ENCODE measurements around the gene SMARCC2.

Gene SMARCC2

GRCh38 chr12:56208006-56208405 lies 18.7 kb upstream of the SMARCC2 start:
- DNase-seq: no peak

- peak; percentile 50 for DNase-seq
These were observed 17.3 kb upstream of the SMARCC2 start for GRCh38 chr12:56206452-56207166.

DNA sequence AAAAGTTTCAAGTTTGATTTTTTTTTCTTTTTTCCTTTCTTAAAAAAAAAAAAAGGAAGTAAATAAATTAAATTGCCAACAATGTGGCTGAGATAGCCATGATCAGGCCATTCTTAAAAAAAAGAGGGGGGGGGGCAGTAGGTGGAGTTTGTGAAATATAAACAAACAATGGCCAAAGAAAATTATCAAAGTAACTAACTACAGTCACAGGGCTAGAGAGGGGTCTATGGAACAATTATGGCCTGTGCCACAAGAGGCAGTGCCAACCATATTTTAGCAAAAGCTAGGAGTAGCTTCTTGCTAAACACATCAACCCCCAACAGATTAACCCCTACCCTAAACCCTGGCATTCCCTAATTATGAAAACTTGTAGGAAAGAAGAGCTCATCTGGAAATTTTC lies 16.2 kb upstream of the SMARCC2 start:
- DNase-seq: no peak

DNA sequence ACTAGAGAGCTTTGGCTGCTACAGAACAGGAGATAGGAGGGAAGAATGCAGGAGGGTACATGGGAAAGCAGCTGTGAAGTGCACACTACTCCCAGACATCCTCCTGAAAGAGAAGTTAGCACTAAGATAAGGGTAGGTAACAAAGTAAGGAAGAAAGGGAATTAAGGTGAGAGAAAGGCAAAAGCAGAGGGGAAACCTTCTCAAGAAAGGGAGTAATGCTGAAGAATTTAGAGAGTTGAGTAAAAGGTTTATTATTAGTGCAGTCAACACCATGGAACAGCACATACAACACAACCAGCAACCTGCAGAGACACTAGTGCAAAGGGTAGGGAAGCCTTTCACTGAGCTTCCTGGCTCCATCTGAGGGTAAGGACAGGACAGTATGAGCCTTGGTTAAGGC lies 15.0 kb upstream of the SMARCC2 start:
- no peak for DNase-seq

- DNase-seq: no peak
These were observed 13.6 kb upstream of the SMARCC2 start for GRCh38 chr12:56202838-56203237.

DNA sequence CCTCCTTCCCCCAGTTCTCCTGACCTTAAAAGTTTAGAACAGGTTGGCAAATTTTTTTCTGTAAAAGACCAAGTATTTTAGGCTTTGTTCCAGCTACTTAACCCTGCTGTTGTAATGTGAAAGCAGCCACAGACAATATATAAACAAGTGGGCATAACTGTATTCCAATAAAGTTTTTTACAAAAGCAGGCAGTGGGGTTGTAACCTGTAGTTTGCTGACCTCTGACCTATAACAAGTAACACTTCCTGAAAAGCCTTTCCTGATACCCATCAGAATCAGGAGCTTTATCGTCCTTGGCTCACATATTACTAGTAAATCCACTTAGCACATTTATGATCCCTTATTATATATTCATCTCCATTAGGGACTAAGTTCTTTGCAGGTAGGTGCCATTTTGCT lies 13.1 kb upstream of the SMARCC2 start:
- no peak for DNase-seq

DNA sequence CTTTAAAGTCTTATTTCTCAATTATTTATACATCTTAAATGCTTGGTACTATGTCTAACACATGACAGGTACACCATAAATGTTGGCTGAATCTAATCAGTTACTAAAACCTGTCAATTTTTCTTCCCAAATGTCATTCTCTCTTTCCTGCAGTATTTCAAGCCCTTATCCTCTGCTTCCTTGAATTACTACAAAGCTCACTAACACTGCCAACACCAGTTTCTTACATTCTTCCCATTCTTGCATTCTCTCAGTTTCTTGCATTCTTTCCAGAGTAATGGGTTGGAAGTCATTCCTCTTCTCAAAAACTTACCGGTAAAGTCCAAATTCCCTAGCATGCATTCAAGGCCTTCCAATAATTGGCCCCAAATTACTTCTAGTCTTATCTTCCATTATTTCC lies 9.6 kb upstream of the SMARCC2 start:
- DNase-seq: peak; percentile 10

DNA sequence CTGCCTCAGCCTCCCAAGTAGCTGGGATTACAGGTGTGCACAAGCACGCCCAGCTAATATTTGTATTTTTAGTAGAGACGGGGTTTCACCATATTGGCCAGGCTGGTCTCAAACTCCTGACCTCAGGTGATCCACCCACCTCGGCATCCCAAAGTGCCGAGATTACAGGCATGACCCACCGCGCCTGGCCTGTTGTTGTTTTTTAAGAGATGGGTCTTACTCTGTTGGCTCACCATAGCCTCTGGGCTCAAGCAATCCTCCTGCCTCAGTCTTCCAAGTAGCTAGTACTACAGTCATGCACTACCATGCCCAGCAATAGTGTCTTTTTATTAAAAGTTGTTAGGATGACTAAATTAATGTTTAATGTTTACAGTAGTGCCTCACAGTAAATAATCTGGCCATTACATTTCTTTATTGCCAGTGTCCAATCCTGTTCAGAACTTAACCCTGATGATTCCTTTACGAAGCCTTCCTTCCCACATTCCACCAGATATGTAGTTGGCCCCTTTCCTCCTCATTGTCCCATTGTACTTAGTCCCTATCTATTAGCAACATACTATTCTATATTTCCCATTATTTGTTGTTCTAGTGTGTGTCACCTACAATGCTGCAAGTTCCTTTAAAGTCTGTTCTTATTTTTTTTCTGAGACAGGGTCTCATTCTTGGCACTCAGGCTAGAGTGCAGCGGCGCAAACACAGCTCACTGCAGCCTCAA lies 8.8 kb upstream of the SMARCC2 start:
- DNase-seq: no peak

DNA sequence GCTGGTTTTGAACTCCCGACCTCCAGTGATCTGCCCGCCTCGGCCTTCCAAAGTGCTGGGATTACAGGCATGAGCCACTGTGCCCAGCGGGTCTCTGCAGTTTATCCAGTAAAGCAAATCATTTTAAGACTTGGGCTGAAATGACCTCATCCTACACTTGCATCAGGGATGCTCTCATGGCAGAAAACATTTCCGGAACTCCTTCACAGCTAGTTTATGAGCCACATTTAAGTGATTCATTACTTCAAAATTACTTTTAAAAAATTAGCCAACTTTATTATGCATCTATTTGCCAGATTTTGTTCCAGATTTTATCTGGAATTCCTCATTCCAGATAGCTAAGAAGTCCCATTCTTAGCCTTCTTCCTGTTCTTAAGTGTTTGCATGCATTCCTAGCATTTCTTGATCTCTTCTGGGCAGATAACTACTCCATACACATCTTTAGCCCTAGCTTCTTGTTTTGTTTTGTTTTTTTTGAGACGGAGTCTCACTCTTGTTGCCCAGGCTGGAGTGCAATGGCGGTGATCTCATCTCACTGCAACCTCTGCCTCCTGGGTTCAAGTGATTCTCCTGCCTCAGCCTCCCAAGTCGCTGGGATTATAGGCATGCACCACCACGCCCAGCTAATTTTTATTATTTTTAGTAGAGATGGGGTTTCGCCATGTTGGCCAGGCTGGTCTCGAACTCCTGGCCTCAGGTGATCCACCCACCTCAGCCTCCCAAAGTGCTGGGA lies 7.7 kb upstream of the SMARCC2 start:
- DNase-seq: peak; percentile 93

- peak; percentile 83 for DNase-seq
These were observed 3.8 kb upstream of the SMARCC2 start for GRCh38 chr12:56193025-56193578.

- DNase-seq: no peak
These were observed 3.3 kb upstream of the SMARCC2 start for GRCh38 chr12:56192582-56192981.

GRCh38 chr12:56190695-56191155 lies 1.4 kb upstream of the SMARCC2 start:
- DNase-seq: no peak

- peak; percentile 85 for DNase-seq
These were observed 823 bp upstream of the SMARCC2 start for GRCh38 chr12:56189918-56190694.

DNA sequence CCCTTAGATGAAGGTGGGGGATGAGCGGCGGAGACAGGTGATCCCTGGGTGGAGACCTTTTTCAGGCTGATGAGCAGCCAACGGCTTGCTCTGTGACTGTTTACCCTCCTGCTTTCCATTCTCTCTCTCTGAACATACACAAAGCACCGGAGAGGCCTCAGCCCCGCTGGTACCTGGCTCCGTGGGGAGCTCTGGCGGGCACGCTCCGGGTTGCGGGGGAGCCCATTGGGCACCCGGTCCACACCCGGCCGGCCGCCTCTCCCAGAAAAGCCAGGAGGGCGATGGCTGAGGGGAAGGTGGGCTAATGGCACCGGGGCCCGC lies 545 bp downstream of the SMARCC2 start:
- DNase-seq: no peak

DNA sequence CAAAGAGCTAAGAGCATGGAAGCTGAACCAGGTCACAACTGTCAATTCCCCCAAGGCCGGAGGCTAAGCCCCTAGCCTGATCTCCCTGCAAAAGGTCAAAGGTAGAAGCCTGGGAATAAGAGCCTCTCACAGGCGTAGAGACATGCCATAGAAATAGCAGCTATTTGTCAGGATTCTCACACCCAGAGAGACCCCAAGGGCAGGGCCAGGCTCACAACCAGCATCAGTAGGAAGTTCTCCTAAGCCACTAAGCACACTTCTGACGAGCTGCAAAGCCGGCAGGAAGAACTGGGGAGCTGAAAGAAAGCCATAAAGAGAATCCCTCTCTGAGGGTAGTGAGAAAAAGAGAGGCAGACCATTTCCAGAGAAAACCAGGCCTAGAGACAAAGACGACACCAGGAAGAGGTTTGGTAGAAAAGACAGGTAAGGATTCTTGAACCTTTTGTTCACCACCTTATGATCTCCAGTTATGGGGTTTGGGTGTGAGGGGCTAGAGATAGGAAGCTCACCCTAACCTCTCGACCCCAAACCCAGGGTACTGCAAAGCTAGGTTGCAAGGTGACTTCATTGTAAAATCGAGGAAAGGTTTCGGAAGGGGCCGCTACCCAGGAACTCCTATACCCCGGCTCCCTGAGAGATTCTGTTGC lies 1.0 kb downstream of the SMARCC2 start:
- DNase-seq: no peak

GRCh38 chr12:56186957-56187356 lies 2.3 kb downstream of the SMARCC2 start:
- DNase-seq: no peak

- DNase-seq: no peak
These were observed 10.9 kb downstream of the SMARCC2 start for GRCh38 chr12:56178347-56178746.

- DNase-seq: no peak
These were observed 16.4 kb downstream of the SMARCC2 start for GRCh38 chr12:56172839-56173238.

- no peak for DNase-seq
These were observed 20.0 kb downstream of the SMARCC2 start for GRCh38 chr12:56169229-56169759.

DNA sequence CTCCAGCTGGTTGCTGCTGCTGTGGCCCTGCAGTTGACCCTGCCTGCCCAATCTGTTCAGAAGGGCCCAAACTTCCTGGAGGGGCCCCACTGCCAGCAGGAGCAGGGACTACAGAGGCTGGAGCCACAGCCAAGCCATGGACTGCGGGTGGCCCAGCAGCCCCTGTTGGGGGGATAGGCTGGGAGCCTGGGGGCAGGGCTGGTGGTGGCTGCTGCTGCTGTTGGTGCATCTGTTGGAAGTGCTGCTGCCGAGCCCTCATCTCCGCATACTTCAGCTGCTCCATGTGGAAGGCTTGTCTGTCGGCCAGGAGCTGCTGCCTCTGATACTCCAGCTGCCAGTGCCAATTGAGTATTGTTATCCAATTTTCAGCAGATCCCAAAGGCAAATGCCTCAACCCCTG lies 23.9 kb downstream of the SMARCC2 start:
- no peak for DNase-seq

- DNase-seq: no peak
These were observed 24.9 kb downstream of the SMARCC2 start for GRCh38 chr12:56164345-56164729.
